ENCODE results near the gene KCNAB1.
"Not testable (repeated sequence)": the region's sequence is repeated elsewhere in the genome, so short reads cannot be mapped to it uniquely, and the experiment has no call there.

The KCNAB1 gene

GRCh38 chr3:156554842-156555687 lies 434.7 kb downstream of the KCNAB1 start, which contains the start of gene SSR3:
SSR3 (minus strand) TSS chr3:156555117; CDS start chr3:156555089, 28 bp downstream.
- peak; percentile 97 for ATAC-seq
- TF ChIP-seq ISL1 (CRISPR knock-in tag; IDR thresholded peaks at IDR 0.05) (peak; percentile 44), ZNF565 (CRISPR knock-in tag; conservative IDR thresholded peaks at IDR 0.05; ENCODE audit: low read depth) (no peak)

DNA sequence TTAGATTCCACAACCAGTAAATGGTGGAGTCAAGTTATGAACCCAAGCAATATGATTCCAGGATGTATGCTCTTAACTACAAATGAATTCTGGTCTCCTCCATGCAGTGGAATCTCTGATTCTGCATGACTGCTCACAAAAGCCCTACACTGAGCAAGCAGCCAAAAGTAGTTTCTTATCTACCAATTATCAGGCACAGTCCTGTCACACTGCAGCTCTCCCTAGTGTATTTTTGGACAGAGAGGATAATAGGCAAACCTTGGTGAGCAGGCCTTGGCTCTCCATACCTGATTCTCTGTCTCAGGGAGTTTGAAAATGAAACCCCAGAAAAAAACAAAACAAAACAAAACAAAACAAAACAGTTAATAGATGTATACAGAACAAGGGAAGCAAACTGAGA lies 438.0 kb downstream of the KCNAB1 start:
- TF ChIP-seq BACH2 (CRISPR knock-in tag; IDR thresholded peaks at IDR 0.05; ENCODE audit: borderline replicate concordance) (no peak), PPARA (CRISPR knock-in tag; IDR thresholded peaks at IDR 0.05; ENCODE audit: borderline replicate concordance) (no peak), ARNTL (CRISPR knock-in tag; IDR thresholded peaks at IDR 0.05; ENCODE audit: borderline replicate concordance, low read depth) (no peak), ZFP30 (CRISPR knock-in tag; IDR thresholded peaks at IDR 0.05) (no peak), TOX (CRISPR knock-in tag; IDR thresholded peaks at IDR 0.05; ENCODE audit: borderline replicate concordance) (no peak)
- TF ChIP-seq, protein P1, sequence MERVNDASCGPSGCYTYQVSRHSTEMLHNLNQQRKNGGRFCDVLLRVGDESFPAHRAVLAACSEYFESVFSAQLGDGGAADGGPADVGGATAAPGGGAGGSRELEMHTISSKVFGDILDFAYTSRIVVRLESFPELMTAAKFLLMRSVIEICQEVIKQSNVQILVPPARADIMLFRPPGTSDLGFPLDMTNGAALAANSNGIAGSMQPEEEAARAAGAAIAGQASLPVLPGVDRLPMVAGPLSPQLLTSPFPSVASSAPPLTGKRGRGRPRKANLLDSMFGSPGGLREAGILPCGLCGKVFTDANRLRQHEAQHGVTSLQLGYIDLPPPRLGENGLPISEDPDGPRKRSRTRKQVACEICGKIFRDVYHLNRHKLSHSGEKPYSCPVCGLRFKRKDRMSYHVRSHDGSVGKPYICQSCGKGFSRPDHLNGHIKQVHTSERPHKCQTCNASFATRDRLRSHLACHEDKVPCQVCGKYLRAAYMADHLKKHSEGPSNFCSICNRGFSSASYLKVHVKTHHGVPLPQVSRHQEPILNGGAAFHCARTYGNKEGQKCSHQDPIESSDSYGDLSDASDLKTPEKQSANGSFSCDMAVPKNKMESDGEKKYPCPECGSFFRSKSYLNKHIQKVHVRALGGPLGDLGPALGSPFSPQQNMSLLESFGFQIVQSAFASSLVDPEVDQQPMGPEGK (CRISPR knock-in tag; IDR thresholded peaks at IDR 0.05; ENCODE audit: borderline replicate concordance), result no peak
- no peak for ATAC-seq

DNA sequence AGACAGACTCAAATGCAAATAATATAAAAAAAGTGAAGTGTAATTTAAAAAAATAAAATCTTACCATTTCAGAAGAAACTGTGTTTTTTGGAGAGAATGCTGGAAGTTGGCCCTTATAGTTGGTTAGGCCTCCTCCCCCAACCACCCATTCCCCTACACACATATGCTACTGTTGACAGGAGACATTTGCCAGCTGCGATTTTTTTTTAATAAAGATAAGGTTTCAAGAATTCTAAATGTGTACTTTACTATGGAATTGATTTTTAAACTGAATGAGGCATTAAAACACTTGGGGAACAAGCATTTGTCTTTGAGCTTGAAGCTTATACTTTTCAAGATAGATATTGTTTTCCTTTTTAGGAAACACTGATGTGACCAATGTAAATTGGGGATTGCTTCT lies 438.9 kb downstream of the KCNAB1 start:
- no peak for ATAC-seq
- TF ChIP-seq, protein P2, sequence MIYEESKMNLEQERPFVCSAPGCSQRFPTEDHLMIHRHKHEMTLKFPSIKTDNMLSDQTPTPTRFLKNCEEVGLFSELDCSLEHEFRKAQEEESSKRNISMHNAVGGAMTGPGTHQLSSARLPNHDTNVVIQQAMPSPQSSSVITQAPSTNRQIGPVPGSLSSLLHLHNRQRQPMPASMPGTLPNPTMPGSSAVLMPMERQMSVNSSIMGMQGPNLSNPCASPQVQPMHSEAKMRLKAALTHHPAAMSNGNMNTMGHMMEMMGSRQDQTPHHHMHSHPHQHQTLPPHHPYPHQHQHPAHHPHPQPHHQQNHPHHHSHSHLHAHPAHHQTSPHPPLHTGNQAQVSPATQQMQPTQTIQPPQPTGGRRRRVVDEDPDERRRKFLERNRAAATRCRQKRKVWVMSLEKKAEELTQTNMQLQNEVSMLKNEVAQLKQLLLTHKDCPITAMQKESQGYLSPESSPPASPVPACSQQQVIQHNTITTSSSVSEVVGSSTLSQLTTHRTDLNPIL (CRISPR knock-in tag; IDR thresholded peaks at IDR 0.05; ENCODE audit: low read depth), result no peak
- no peak for TF ChIP-seq ZNF8 (CRISPR knock-in tag; IDR thresholded peaks at IDR 0.05)
- peak; percentile 65 for TF ChIP-seq TCF4 (CRISPR knock-in tag; IDR thresholded peaks at IDR 0.05; ENCODE audit: borderline replicate concordance)

- no peak for ATAC-seq
- TF ChIP-seq ISL1 (CRISPR knock-in tag; IDR thresholded peaks at IDR 0.05) (no peak), ZFP30 (CRISPR knock-in tag; IDR thresholded peaks at IDR 0.05) (no peak), SNAI2 (CRISPR knock-in tag; IDR thresholded peaks at IDR 0.05) (no peak), BACH2 (CRISPR knock-in tag; IDR thresholded peaks at IDR 0.05; ENCODE audit: borderline replicate concordance) (no peak), ZFP3 (CRISPR knock-in tag; IDR thresholded peaks at IDR 0.05) (no peak)
- TF ChIP-seq, protein P3, sequence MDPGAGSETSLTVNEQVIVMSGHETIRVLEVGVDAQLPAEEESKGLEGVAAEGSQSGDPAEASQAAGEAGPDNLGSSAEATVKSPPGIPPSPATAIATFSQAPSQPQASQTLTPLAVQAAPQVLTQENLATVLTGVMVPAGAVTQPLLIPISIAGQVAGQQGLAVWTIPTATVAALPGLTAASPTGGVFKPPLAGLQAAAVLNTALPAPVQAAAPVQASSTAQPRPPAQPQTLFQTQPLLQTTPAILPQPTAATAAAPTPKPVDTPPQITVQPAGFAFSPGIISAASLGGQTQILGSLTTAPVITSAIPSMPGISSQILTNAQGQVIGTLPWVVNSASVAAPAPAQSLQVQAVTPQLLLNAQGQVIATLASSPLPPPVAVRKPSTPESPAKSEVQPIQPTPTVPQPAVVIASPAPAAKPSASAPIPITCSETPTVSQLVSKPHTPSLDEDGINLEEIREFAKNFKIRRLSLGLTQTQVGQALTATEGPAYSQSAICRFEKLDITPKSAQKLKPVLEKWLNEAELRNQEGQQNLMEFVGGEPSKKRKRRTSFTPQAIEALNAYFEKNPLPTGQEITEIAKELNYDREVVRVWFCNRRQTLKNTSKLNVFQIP (CRISPR knock-in tag; IDR thresholded peaks at IDR 0.05; ENCODE audit: borderline replicate concordance, low read depth), result no peak
- TF ChIP-seq, protein P4, sequence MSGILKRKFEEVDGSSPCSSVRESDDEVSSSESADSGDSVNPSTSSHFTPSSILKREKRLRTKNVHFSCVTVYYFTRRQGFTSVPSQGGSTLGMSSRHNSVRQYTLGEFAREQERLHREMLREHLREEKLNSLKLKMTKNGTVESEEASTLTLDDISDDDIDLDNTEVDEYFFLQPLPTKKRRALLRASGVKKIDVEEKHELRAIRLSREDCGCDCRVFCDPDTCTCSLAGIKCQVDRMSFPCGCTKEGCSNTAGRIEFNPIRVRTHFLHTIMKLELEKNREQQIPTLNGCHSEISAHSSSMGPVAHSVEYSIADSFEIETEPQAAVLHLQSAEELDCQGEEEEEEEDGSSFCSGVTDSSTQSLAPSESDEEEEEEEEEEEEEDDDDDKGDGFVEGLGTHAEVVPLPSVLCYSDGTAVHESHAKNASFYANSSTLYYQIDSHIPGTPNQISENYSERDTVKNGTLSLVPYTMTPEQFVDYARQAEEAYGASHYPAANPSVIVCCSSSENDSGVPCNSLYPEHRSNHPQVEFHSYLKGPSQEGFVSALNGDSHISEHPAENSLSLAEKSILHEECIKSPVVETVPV (CRISPR knock-in tag; IDR thresholded peaks at IDR 0.05), result no peak
- TF ChIP-seq, protein P1 (CRISPR knock-in tag; IDR thresholded peaks at IDR 0.05; ENCODE audit: borderline replicate concordance), result no peak
Observed at GRCh38 chr3:156561533-156561932, 441.2 kb downstream of the KCNAB1 start.

GRCh38 chr3:156562486-156562885 lies 442.1 kb downstream of the KCNAB1 start:
- ATAC-seq, result not testable (repeated sequence)
